ENCODE results near the gene DDHD1. TPM values are rescaled to one million over a fixed set of nuclear protein-coding genes. Genes with fewer than 3 reads are reported as not detected.

Gene DDHD1
- total RNA-seq, 4 donors from 2014 or later, result 9.7 to 19.4 (median 14.6) TPM

GRCh38 chr14:53060046-53060445, 93.1 kb downstream of the DDHD1 start:
- no peak overlapping the region for H3K4me3 ChIP-seq (ENCODE audit: low read depth, poor library complexity, severe bottlenecking)
- WGBS, 2 donors, result 87 to 90% methylated on average over 1 of the region's 1 CpG
- TF ChIP-seq CTCF (IDR thresholded peaks at IDR 0.05), result no peak
- no peak for TF ChIP-seq POLR2A (IDR thresholded peaks at IDR 0.05)
- no peak for DNase-seq (ENCODE audit: low spot score in 2 of 2)
- intact Hi-C loops (cut with DNase I; ENCODE audit: low total_unique reads), result no loop called here

- no peak for DNase-seq (ENCODE audit: low spot score in 2 of 2)
- TF ChIP-seq CTCF (IDR thresholded peaks at IDR 0.05), result no peak
- TF ChIP-seq POLR2A (IDR thresholded peaks at IDR 0.05), result no peak
- no peak overlapping the region for H3K4me3 ChIP-seq (ENCODE audit: low read depth, poor library complexity, severe bottlenecking)
- intact Hi-C loops (cut with DNase I; ENCODE audit: low total_unique reads), result loop anchor here (10.0 kb wide), 1 partner anchor 230 kb away; no protein-coding TSS in a partner anchor
- 0 to 4% methylated on average over 1 of the region's 1 CpG for WGBS, 2 donors
Observed at GRCh38 chr14:53055003-53055402, 98.1 kb downstream of the DDHD1 start.

GRCh38 chr14:53054457-53054856, 98.7 kb downstream of the DDHD1 start:
- TF ChIP-seq CTCF (IDR thresholded peaks at IDR 0.05) (no peak), POLR2A (IDR thresholded peaks at IDR 0.05) (no peak)
- WGBS, 2 donors, result 61 to 74% methylated on average over 2 of the region's 2 CpGs
- peak in 1 of 2 donors; percentile 17 for DNase-seq (ENCODE audit: low spot score in 2 of 2)
- no peak overlapping the region for H3K4me3 ChIP-seq (ENCODE audit: low read depth, poor library complexity, severe bottlenecking)
- intact Hi-C loops (cut with DNase I; ENCODE audit: low total_unique reads), result loop anchor here (10.0 kb wide), 1 partner anchor 230 kb away; no protein-coding TSS in a partner anchor

- 80% methylated on average over 2 of the region's 2 CpGs for WGBS, 2 donors
- no peak overlapping the region for H3K4me3 ChIP-seq (ENCODE audit: low read depth, poor library complexity, severe bottlenecking)
- DNase-seq (ENCODE audit: low spot score in 2 of 2), result no peak
- TF ChIP-seq POLR2A (IDR thresholded peaks at IDR 0.05) (no peak), CTCF (IDR thresholded peaks at IDR 0.05) (no peak)
- intact Hi-C loops (cut with DNase I; ENCODE audit: low total_unique reads), result no loop called here
Observed at GRCh38 chr14:53048631-53049030, 104.5 kb downstream of the DDHD1 start.

- no peak for TF ChIP-seq POLR2A (IDR thresholded peaks at IDR 0.05)
- no peak for TF ChIP-seq CTCF (IDR thresholded peaks at IDR 0.05)
- DNase-seq (ENCODE audit: low spot score in 2 of 2), result no peak
- WGBS, 2 donors, result 87 to 89% methylated on average over 5 of the region's 5 CpGs
- intact Hi-C loops (cut with DNase I; ENCODE audit: low total_unique reads), result no loop called here
- no peak overlapping the region for H3K4me3 ChIP-seq (ENCODE audit: low read depth, poor library complexity, severe bottlenecking)
Observed at GRCh38 chr14:53047307-53048069, 105.6 kb downstream of the DDHD1 start.

Data from lower leg skin (tissue), 4 donors.